ENCODE data around the gene GASK1B.

DNA sequence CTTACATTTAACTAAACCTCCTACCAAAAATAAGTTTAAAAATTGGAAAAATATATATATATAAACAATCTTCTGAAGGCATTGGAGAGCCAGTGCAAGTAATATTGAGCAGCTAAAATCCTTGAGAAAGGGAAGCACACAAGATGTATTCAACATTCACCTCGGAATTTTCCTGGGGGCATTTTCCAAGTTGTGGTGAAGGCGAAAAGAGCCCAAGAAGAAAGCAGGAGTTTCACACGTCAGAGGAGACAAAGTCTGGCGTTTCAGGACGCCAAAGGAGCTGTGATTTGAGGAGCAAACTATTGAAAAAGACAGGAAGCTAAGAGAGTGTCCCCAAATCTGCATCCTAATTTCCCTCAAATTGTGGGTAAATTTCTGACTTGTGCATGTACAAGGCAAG, 9.1 kb upstream of the GASK1B start:
- no peak for TF ChIP-seq POLR2A (IDR thresholded peaks at IDR 0.05)
- TF ChIP-seq, protein P1, sequence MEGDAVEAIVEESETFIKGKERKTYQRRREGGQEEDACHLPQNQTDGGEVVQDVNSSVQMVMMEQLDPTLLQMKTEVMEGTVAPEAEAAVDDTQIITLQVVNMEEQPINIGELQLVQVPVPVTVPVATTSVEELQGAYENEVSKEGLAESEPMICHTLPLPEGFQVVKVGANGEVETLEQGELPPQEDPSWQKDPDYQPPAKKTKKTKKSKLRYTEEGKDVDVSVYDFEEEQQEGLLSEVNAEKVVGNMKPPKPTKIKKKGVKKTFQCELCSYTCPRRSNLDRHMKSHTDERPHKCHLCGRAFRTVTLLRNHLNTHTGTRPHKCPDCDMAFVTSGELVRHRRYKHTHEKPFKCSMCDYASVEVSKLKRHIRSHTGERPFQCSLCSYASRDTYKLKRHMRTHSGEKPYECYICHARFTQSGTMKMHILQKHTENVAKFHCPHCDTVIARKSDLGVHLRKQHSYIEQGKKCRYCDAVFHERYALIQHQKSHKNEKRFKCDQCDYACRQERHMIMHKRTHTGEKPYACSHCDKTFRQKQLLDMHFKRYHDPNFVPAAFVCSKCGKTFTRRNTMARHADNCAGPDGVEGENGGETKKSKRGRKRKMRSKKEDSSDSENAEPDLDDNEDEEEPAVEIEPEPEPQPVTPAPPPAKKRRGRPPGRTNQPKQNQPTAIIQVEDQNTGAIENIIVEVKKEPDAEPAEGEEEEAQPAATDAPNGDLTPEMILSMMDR (IDR thresholded peaks at IDR 0.05): no peak
